ENCODE data around the gene LITAF. TPM values are rescaled to one million over a fixed set of nuclear protein-coding genes. Genes with fewer than 3 reads are reported as not detected.

LITAF gene
- total RNA-seq: 4.7 and 6.9 TPM in 2 replicates

DNA sequence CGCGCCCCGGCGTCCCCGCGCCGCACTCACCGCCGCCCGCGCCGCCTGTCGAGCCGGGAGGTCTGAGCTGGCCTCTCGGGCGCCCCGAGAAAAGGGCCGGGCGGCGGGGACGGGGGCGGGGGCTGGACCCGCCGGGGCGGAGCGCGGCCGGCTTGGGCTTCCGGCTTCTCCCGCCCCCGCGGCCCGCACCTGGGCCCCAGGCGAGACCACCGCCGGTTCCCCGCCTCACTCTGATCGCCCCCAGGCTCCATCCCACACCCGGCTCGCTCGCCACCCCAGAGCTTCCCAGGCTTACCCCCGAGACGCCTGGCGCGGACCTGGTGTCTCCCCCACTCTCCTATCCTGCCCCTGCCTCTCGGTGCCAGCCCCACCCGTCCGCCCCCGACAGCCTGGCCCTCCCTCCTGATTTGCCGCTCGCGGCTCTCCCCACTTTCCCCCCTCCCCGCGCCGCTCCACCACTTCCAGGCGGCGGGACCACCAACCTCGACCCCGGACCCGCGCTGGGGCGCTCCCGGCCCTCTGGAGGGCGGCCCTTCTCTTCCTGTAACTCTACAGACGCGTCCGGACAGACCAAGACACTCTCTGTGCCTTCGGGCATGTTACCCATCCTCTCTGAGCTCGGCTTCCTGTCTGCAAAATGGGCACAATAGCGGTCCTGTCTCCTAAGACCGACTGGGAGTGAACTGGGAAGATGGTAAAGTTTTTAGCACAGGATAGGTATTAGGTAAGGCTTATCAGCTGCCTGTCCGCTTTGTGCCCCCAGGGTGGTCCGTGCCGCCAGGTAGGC, at the start of gene LITAF:
TSS of gene LITAF (minus strand) at position 64 of the 787 bp plus-strand sequence. CDS start 30,189 bp downstream, outside the sequence.
- no peak for DNase-seq (ENCODE audit: extremely low read depth, low read depth, low spot score)

DNA sequence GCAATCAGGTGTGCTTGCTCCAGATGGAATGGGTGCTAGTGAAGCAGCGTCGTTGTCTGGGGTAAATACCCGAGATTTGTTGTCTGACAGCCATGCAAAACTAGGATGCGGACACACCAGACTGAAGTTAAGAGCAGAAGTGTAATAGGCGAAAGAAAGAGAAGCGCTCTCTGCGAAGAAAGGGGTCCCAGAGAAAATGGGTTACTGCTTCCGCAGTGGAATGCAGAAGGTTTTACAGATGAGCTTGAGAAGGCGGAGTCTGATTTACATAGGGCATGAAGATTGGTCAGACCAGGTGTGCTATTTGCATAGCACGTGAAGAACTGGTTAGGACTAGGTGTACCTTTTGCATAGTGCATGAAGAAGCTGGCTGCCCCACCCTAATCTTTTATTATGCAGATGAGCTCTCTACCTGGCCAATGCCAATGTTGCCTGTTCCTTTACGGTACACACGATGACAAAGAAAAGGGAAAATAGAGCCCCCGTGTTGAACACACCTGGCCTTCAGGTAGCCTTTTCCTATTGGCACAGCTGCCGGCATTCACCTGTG, 49.5 kb upstream of the LITAF start:
- no peak for DNase-seq (ENCODE audit: extremely low read depth, low read depth, low spot score)

DNA sequence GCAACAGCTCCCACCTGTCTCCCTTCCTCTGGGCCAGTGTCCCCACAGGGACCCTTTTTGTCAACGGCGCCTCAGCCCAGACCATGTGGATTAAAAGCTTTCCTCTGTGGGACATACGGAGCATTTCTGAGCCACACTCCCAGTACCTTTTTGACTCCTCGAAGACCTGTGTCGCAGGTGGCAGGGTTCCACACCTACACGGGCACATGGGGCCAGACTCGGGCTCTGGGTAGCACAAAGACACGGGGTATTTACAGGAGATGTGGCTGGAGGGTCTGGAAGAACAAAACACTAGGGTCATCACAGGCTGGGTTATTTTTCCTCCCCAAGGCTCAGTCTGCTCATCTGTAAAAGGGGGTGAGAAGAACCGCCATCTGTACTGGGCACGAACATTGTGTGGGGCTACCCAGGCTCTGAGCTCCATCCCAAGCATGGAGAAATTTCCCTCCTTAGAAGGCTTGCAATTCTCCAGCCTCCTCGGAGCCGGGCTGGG, 49.0 kb upstream of the LITAF start:
- no peak for DNase-seq (ENCODE audit: extremely low read depth, low read depth, low spot score)

DNA sequence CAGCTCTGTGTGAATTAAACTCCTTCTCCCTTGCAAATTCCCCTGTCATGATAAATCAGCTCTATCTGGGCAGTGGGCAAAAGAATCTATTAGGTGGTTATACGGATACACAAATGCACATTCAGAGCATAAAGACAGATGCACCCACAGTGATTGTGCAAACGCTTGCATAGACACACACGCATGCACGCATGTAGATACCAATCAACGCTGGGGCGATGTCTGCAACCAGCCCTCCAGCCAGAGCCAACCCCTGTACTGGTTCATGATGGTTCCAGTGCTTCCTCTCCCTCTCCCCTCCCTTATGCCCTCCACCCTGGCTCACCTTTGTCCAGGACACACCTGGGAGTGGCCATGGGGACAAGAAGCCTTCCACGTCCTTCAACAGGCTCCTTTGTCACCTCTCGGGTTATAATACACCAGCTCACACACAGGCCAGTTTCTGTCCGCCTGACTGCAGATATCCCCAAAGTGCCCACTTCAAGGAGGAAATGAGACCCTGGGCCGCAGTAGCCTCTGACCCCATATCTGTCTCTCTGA, 48.5 kb upstream of the LITAF start:
- DNase-seq (ENCODE audit: extremely low read depth, low read depth, low spot score): no peak

DNA sequence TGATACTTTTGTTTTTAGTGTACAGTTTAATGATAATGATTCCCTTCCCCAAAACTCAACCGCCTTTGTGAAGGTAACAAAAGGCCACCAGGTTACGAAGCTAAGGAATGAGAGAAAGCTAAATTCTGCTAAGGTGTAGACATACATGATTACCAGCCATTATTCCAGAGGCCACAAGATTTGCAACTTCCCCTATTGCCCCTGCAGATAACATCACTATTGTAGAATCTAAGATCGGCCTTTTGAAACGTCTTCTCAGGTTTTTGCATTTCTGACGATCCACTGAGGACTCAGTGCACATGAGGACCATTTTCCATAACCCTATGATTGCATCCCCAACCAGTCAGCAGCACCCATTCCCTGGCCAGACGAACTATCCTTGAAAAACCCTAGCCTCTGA, 47.6 kb upstream of the LITAF start:
- no peak for DNase-seq (ENCODE audit: extremely low read depth, low read depth, low spot score)

DNA sequence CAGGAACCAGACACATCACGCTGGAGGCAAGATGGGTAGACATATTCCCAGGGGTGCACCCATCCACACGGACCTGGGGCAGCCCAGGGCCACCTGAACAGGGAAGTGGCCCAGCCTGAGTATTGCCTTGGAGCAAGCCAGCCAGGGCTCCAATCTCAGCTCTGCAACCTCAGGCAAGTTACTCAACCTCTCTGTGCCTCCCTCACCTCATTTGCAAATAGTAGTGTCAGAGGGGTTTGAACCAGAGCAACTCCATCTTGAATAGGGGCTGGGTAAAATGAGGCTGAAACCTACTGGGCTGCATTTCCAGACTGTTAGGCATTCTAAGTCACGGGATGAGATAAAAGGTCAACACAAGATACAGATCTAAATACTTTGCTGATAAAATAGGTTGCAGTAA, 46.4 kb upstream of the LITAF start:
- DNase-seq (ENCODE audit: extremely low read depth, low read depth, low spot score): no peak

DNA sequence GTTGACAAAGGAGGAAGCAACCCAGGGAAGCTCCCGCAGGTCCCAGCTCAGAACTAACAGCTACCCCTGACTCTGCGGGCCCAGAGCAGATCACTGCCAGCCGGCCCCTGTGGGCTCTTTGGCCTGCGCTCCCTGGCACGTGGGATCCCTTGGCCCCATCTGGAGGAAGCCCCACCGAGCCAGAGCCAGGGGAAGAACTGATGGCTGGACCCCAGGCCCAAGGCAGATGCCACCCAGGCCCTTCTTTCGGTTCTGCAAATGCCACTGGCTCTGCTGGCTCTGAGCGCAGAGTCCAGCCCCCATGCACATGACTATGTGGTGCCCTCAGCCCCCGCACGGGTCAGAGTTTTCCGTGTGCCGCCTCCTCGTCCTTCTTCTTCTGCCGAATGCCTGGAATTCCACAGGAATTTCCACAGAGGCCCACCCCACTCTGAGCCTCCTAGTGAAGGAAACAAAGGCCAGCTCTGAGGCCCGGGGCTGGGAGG, 45.8 kb upstream of the LITAF start:
- no peak for DNase-seq (ENCODE audit: extremely low read depth, low read depth, low spot score)

DNA sequence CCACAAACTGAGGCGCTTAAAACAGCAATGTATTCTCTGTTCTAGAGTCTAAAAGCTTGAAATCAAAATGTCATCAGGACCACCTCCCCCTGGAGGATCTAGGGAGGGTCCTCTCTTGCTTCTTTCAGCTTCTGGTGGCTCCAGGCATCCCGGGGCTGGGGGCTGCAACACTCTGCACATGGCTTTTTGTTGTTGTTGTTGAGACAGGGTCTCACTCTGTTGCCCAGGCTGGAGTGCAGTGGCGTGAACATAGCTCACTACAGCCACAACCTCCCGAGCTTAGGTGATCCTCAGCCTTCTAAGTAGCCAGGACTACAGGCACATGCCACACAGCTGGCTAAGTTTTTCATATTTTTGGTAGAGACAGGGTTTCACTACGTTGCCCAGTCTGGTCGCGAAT, 44.5 kb upstream of the LITAF start:
- no peak for DNase-seq (ENCODE audit: extremely low read depth, low read depth, low spot score)

DNA sequence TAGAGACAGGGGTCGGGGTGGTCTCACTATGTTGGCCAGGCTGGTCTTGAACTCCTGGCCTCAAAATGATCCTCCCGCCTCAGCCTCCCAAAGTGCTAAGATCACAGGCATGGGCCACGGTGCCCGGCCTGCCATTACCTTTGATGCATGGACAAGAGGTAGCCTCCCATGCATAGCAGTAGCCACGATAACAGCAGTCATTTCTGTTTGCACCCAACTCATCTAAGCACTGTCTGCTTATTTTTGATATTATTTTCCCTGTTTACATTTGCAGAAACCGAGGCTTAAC, 44.0 kb upstream of the LITAF start:
- DNase-seq (ENCODE audit: extremely low read depth, low read depth, low spot score): no peak

DNA sequence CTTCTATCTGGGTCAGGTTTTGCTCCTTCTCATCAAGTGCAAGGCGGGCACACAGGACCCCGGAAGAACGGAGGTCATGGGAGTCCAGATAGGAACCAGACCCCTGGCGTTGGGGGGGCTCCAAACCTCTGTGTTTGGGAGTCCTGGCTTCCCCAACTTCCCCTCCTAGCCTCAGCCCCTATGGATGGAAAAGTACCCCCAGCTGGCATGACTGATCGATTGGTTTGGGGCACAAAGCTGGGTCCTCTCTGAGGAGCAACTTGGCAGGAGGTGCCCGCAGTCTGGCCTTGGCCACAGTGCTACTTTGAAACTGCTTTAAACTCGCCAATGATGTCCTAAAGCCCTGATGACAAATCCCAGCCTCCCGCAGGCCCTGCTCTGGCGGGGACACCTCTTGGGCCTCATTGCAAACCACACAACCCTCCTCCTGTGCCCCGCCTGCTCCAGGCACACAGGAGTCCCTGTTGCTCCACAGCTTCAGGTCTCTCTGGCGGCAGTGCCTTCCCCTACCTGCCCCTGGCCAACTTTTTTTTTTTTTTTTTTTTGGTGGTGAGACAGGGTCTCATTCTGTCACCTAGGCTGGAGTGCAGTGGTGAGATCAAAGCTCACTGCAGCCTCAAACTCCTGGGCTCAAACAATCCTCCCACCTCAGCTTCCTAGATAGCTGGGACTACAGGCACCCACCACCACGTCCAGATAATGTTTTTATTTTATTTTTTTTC, 43.5 kb upstream of the LITAF start:
- no peak for DNase-seq (ENCODE audit: extremely low read depth, low read depth, low spot score)

DNA sequence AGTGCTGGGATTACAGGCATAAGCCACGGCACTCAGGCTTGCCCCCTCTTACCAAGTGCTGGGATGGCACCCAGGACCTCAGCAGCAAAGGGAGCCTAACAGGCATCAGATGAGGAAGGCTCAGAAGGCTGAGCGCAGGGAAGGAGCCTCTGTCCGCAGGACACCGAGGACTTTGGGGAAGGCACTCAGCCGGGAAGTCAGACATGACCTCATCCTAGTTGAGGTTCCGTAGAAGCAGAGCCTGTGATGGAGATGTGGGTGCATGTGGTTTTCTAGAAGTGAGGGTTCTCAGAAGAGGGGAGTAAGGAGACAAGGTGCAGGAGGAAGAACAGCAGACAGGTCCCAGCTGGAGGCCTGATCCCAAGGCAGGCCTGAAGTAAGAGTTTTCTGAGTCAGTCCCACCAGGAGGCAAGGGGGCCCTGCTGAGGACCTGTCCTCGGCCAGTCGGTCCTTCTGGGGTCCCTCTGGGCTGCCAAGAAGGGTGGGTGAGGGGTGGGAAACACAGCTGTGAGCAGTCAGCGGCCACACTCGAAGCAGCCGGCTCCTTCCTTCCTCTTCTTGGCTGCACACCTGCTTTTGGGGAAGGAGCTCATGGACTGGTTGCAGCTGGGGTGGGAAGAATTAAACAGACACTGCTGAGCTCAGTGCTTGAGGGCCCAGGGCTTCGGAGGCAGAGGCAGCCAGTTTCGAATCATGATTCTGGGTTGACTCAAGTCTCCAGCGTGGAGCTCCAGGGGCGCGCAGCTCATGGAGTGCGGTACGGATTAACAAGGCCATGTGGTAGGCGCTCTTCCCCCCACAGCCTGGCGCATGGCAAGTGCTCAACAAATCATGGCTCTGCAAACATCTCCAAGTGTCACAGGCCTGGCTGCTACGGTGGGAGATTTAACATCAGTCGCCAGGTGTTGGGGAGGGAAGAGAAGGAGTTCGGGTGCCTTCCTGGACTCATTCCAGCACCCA, 42.6 kb upstream of the LITAF start:
- no peak for DNase-seq (ENCODE audit: extremely low read depth, low read depth, low spot score)

DNA sequence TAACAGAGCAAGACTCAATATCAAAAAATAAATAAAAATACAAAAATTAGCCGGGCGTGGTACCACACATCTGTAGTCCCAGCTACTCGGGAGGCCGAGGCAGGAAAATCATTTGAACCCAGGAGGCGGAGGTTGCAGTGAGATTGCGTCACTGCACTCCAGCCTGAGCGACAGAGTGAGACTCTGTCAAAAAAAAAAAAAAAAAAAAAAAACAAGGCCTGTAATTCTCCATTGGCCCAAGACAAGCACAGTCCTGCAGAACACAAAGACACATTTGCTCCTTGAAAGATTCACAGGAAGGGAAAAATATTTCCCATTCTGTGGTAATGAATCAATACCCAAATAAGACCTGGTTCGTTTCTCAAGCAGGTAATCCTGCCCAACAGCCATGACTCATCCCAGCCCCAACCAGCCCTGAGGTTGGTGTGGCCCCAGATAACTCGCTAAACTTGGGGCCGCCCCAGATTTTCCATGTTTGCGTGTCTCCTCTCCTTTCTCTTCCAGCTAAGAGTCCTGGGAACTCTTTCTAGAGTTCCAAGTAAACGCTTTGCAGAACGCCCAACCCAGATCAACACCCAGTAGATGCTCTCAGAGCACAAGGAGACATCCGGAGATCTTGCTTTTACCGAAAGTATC, 41.2 kb upstream of the LITAF start:
- DNase-seq (ENCODE audit: extremely low read depth, low read depth, low spot score): no peak

DNA sequence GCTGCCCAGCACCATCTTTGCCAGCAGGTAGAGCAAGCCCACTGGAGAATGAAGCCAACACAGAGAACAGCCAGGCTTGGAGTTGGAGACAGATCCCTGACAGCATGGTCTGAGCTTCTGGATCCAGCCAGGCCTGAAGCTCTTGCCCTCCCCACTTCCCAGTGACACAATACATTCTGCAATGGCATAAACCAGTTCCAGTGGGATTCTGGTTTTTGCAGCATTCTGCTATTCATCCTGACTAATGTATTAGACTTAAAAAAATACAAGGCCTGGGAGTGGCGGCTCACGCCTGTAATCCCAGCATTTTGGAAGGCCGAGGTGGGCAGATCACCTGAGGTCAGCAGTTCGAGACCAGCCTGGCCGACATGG, 40.6 kb upstream of the LITAF start:
- DNase-seq (ENCODE audit: extremely low read depth, low read depth, low spot score): no peak

DNA sequence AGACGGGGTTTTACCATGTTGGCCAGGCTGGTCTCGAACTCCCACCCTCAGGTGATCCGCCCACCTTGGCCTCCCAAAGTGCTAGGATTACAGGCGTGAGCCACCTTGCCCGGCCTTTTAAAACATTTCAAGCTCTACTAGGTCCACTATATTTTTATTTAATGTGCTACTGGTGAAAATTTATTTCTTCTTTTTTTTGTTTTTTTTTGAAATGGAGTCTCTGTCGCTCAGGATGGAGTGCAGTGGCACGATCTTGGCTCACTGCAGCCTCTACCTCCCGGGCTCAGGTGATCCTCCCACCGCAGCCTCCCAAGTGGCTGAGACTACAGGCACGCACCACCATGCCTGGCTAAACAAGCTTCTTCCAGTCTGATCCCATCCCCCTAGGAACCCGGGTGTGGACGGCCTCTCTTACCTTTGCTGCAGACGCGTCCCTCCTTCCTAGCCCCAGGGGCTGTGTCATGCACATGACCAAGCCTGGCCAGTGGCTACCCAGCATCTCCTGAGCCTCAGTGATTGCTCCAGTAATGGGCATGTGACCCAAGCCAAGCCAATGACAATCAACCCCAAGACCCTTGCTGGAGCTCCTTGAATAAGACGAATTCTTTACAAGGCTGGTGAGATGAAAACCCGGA, 40.1 kb upstream of the LITAF start:
- DNase-seq (ENCODE audit: extremely low read depth, low read depth, low spot score): no peak

DNA sequence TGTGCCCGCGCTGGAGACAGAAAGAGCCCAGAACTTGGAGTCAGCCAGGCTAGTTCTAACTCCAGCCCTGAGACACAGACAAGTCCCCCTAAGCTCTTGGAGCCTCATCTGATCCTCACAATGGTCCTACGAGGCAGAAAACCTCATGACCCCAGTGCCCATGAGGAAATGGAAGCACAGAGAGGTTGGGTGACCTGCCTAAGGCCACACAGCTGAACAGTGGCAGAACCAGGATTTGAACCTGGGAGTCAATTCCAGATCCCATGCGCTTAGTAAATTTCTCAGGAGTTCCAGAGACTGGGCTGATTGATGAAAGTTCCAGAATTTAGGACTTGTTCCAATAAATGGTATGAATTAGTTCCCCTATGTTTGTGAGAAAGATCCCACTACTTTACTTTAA, 39.0 kb upstream of the LITAF start:
- no peak for DNase-seq (ENCODE audit: extremely low read depth, low read depth, low spot score)

DNA sequence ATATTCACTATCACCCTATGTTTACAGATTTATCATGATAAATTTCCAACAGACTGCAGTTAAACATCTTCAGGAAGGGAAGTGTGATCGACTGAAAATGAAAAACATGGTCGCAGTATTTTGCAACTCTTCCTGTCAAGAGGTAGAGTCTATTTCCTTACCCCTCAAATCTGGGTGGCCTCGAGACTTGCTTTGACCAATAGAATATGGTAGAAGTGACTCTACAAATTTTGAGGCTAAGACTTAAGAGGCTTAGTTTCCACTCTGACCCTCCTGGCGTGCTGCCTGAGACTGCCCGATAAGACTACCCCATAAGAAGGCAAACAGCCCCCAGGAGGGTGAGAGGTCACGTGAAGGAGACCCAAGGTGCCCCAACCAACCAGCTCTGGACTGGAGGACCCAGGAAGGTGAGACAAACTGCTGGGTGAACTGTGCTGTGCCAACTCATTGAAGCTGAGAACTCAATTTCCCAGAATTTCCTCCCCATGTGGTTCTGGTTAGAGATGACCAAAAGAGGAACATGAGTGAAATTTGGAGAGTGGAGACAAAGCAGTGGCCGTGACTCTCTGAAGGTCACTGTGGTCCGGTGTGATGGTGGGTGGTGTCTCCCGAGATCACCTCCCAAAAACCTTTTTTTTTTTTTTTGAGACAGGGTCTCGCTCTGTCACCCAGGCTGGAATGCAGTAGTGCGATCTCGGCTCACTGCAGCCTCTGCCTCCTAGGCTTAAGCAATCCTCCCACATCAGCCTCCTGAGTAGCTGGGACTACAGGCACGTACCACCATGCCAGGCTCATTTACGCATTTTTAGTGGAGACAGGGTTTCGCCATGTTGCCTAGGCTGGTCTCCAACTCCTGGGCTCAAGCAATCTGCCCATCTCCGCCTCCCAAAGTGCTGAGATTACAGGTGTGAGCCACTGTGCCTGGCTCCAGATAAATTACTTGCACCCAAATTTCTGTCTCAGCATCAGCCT, 38.2 kb upstream of the LITAF start:
- DNase-seq (ENCODE audit: extremely low read depth, low read depth, low spot score): no peak

DNA sequence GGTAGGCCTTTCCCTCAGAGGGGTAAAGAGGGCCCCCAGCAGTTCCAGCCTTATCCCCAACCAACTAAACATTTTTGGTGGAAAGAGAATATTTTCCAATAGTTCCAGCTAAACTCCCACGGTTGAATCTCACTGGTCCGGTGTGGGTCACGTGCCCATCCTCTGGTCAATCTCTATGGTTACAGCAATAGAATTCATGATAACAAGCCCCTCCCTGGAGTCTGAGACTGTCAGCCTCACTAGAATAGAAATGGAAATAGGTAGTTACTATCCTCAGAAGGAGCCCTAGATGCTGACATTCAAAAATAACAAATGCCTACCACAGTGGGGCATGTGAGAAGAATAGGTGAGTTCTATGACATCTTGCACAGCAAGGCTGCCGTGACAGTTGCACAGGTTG, 37.5 kb upstream of the LITAF start:
- DNase-seq (ENCODE audit: extremely low read depth, low read depth, low spot score): no peak

DNA sequence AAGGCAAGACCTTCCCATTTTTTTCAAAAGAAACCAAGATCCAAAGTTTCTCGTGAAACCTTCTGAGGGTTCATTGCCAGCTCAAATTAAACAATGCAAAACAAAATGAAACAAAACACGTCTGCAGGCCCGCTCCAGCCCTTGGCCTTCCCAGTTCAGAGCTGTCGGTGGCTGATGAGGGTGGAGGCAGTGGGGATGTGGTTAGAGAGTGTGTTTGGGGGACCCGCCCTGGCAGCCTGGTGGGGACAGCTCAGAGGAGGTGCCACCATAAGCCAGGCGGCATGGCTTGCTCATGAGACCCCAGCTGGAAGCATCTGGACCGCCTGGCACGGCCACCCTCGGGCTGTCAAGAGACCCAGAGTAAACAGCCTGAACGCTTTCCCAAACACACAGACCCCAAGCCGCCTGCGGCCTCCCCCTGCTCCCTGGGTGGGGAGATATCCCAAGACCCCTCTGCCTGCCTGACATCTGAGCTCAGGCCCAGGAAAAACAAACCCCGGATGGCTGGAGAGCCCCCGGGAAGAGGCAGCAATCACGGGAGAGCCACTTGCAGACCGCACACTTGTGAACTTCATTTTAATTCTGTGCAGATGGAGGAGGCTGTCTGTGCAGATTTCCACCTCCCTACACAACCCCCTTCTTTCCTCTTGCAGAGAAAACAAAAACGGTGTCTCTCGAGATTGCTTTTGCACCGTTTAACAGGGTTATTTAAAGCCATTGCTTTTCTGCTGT, 35.4 kb upstream of the LITAF start:
- no peak for DNase-seq (ENCODE audit: extremely low read depth, low read depth, low spot score)

Data from glomerular endothelial cell (primary cell).